H9 (cell line): ENCODE data around the gene BLMH. TPM values are rescaled to one million over a fixed set of nuclear protein-coding genes. Genes with fewer than 3 reads are reported as not detected.

ENCODE experiments used
- DNase-seq: peaks from one replicate; pipeline ENCODE4 v3.0.0-alpha.2; 2017
- H2AFZ ChIP-seq: one replicate; pipeline ENCODE4 v1.6.1; 2013; ENCODE audit warnings: mild to moderate bottlenecking, low read length, control low read depth, moderate library complexity
- H2AK5ac ChIP-seq: 2 replicates; pipeline ENCODE4 v1.6.1; 2013; ENCODE audit warnings: low read length, control low read depth, mixed read lengths; ENCODE audit not compliant: insufficient read length
- H2BK120ac ChIP-seq: one replicate; pipeline ENCODE4 v1.6.1; 2013; ENCODE audit warnings: low read depth, mild to moderate bottlenecking, low read length, control low read depth, inconsistent platforms; ENCODE audit not compliant: poor library complexity, severe bottlenecking
- H2BK12ac ChIP-seq: 2 replicates; pipeline ENCODE4 v1.6.1; 2013; ENCODE audit warnings: low read length, control low read depth, mixed read lengths, low read depth; ENCODE audit not compliant: insufficient read length
- H2BK15ac ChIP-seq: 2 replicates; pipeline ENCODE4 v1.6.1; 2013; ENCODE audit warnings: low read depth, low read length, control low read depth
- H2BK20ac ChIP-seq: one replicate; pipeline ENCODE4 v1.6.1; 2013; ENCODE audit warnings: low read depth, mild to moderate bottlenecking, low read length, control low read depth, inconsistent platforms; ENCODE audit not compliant: poor library complexity, severe bottlenecking
- H2BK5ac ChIP-seq: 2 replicates; pipeline ENCODE4 v1.6.1; 2013; ENCODE audit warnings: low read length, control low read depth, mixed read lengths; ENCODE audit not compliant: insufficient read length
- H3K14ac ChIP-seq: 2 replicates; pipeline ENCODE4 v1.6.1; 2013; ENCODE audit warnings: low read length, control low read depth; ENCODE audit not compliant: insufficient read depth
- H3K18ac ChIP-seq: 2 replicates; pipeline ENCODE4 v1.6.1; 2013; ENCODE audit warnings: low read depth, mild to moderate bottlenecking, mixed read lengths, low read length, control low read depth; ENCODE audit not compliant: insufficient read length
- H3K23ac ChIP-seq: 2 replicates; pipeline ENCODE4 v1.6.1; 2013; ENCODE audit warnings: low read length, control low read depth, mixed read lengths, low read depth; ENCODE audit not compliant: insufficient read length
- H3K23me2 ChIP-seq: 2 replicates; pipeline ENCODE4 v1.6.1; 2013; ENCODE audit warnings: low read depth, mild to moderate bottlenecking, mixed read lengths, low read length, control low read depth; ENCODE audit not compliant: insufficient read length, poor library complexity, severe bottlenecking
- H3K27ac ChIP-seq: 2 replicates; pipeline ENCODE4 v1.5.1; 2013; ENCODE audit warnings: low read length, control low read depth, mixed read lengths, low read depth; ENCODE audit not compliant: insufficient read length
- H3K27me3 ChIP-seq: 2 replicates; pipeline ENCODE4 v1.6.1; 2013; ENCODE audit warnings: low read length, control low read depth, inconsistent platforms; ENCODE audit not compliant: insufficient read depth
- H3K4ac ChIP-seq: 2 replicates; pipeline ENCODE4 v1.6.1; 2013; ENCODE audit warnings: low read depth, mild to moderate bottlenecking, control low read depth, inconsistent platforms, low read length, moderate library complexity
- H3K4me1 ChIP-seq: 2 replicates; pipeline ENCODE4 v1.6.1; 2013; ENCODE audit warnings: low read length, control low read depth, inconsistent platforms; ENCODE audit not compliant: insufficient read depth
- H3K4me2 ChIP-seq: 2 replicates; pipeline ENCODE4 v1.6.1; 2013; ENCODE audit warnings: low read length, control low read depth, mixed read lengths; ENCODE audit not compliant: insufficient read length, insufficient read depth
- H3K56ac ChIP-seq: 2 replicates; pipeline ENCODE4 v1.6.1; 2013; ENCODE audit warnings: low read depth, mild to moderate bottlenecking, mixed read lengths, low read length, control low read depth; ENCODE audit not compliant: insufficient read length
- H3K79me1 ChIP-seq: 2 replicates; pipeline ENCODE4 v1.6.1; 2013; ENCODE audit warnings: low read depth, mild to moderate bottlenecking, moderate library complexity, low read length, control low read depth, inconsistent platforms; ENCODE audit not compliant: insufficient read depth, poor library complexity, severe bottlenecking
- H3K79me2 ChIP-seq: 2 replicates; pipeline ENCODE4 v1.6.1; 2013; ENCODE audit warnings: low read length, control low read depth, inconsistent platforms; ENCODE audit not compliant: insufficient read depth
- H3K9ac ChIP-seq: 2 replicates; pipeline ENCODE4 v1.6.1; 2013; ENCODE audit warnings: low read length, control low read depth, mixed read lengths; ENCODE audit not compliant: insufficient read length; ENCODE audit errors: extremely low read depth
- H3K9me3 ChIP-seq: one replicate; pipeline ENCODE4 v1.6.1; 2013; ENCODE audit warnings: low read depth, low read length, inconsistent platforms; ENCODE audit not compliant: control insufficient read depth
- H3T11ph ChIP-seq: one replicate; pipeline ENCODE4 v1.6.1; 2013; ENCODE audit warnings: mild to moderate bottlenecking, low read length, control low read depth, inconsistent platforms
- H4K20me1 ChIP-seq: one replicate; pipeline ENCODE4 v1.6.1; 2013; ENCODE audit not compliant: control insufficient read depth, insufficient read length, insufficient read depth
- H4K5ac ChIP-seq: 2 replicates; pipeline ENCODE4 v1.6.1; 2013; ENCODE audit warnings: low read depth, mild to moderate bottlenecking, mixed read lengths, low read length, control low read depth; ENCODE audit not compliant: insufficient read length
- H4K8ac ChIP-seq: replicated peaks from 2 replicates; pipeline ENCODE4 v1.6.1; 2013; ENCODE audit warnings: low read length, control low read depth, mixed read lengths, low read depth; ENCODE audit not compliant: insufficient read length
- H4K91ac ChIP-seq: 2 replicates; pipeline ENCODE4 v1.6.1; 2013; ENCODE audit warnings: low read depth, mild to moderate bottlenecking, moderate library complexity, mixed read lengths, low read length, control low read depth; ENCODE audit not compliant: insufficient read length
- H3K27ac Mint-ChIP-seq, 3 experiments: 2 replicates in 2 of 3; 3 replicates in 1 of 3; pipeline ENCODE4 v1.8.0; 2020 to 2021; ENCODE audit warnings: mixed read lengths in 3 of 3, mild to moderate bottlenecking in 1 of 3, moderate library complexity in 1 of 3
- H3K27me3 Mint-ChIP-seq: 2 replicates; pipeline ENCODE4 v1.8.0; 2021; ENCODE audit warnings: low read depth, mild to moderate bottlenecking, moderate library complexity, mixed read lengths
- H3K36me3 Mint-ChIP-seq, 3 experiments: 2 replicates in 2 of 3; 3 replicates in 1 of 3; pipeline ENCODE4 v1.8.0; 2020 to 2021; ENCODE audit warnings: low read depth in 3 of 3, mixed read lengths in 3 of 3; ENCODE audit not compliant: insufficient read depth in 1 of 3
- H3K4me1 Mint-ChIP-seq, 2 experiments: 2 replicates each; pipeline ENCODE4 v1.8.0; 2020; ENCODE audit warnings: mixed read lengths in 2 of 2
- H3K4me3 Mint-ChIP-seq, 2 experiments: 2 replicates in 1 of 2; 3 replicates in 1 of 2; pipeline ENCODE4 v1.8.0; 2020 to 2021; ENCODE audit warnings: mild to moderate bottlenecking in 2 of 2, mixed read lengths in 2 of 2, moderate library complexity in 1 of 2
- H3K9me3 Mint-ChIP-seq, 2 experiments: 2 replicates in 1 of 2; 3 replicates in 1 of 2; pipeline ENCODE4 v1.8.0; 2020; ENCODE audit warnings: mild to moderate bottlenecking in 2 of 2, mixed read lengths in 2 of 2, moderate library complexity in 1 of 2
- WGBS: extraction: QIAGEN DNeasy Blood & Tissue Kit; methylation state at CpG from one replicate; pipeline ENCODE4 v1.1.7; 2013; ENCODE audit warnings: missing lambda C conversion rate, low lambda C conversion rate, mixed read lengths; ENCODE audit not compliant: insufficient read length; ENCODE audit errors: extremely low coverage; 5-methylcytosine and 5-hydroxymethylcytosine counted together
- total RNA-seq: library from RNA; stranded (reverse); gene quantifications from 2 replicates; pipeline ENCODE4 v1.2.1, GENCODE V29; 2021
- TF ChIP-seq, protein P1 (sequence below): fragments of 200-600 bp; sonication (generic); conservative IDR thresholded peaks from 3 replicates; pipeline ENCODE4 v1.8.0; 2021; ENCODE audit warnings: antibody characterized with exemption, mild to moderate bottlenecking

BLMH gene
- total RNA-seq, 1 experiment from 2014 or later: 74.7 TPM

DNA sequence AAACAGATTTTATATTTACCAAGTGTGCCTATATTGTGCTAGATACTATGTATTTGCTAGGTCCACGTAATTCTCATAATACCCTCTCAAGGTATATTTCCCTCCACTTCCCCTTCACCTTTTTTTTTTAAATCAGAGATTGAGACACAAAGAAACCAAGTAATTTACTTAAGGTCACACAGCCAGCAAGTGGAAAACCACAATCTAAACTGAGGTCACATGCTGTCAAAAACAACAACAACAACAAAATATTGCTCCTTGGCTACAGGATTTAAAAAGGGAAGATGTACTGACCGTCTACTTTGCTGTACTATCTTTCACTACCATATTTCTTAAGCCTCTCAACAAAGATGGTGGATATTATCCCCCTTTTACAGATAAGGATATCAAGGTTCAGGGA, 15.8 kb downstream of the BLMH start:
- Histone ChIP-seq H3K4me1 (no peaks in the 10 kb centered on the region), H2BK5ac (no peak overlapping the region), H3K9me3 (no peaks in the 10 kb centered on the region), H2BK20ac (no peak overlapping the region), H3K79me2 (no peaks in the 10 kb centered on the region), H2BK15ac (no peak overlapping the region), H3K4ac (no peak overlapping the region), H2BK120ac (no peak overlapping the region), H3K23me2 (no peaks in the 10 kb centered on the region), H3K27me3 (no peaks in the 10 kb centered on the region), H4K20me1 (no peaks in the 10 kb centered on the region), H2BK12ac (no peak overlapping the region), H4K5ac (no peak overlapping the region), H3K9ac (no peak overlapping the region), H3K18ac (no peak overlapping the region), H3K56ac (no peak overlapping the region), H4K8ac (no peak overlapping the region), H3K79me1 (no peaks in the 10 kb centered on the region), H3K23ac (no peak overlapping the region), H2AK5ac (no peak overlapping the region), H3T11ph (no peak overlapping the region), H3K4me2 (no peak overlapping the region), H3K27ac (no peak overlapping the region), H4K91ac (no peak overlapping the region), H3K14ac (no peak overlapping the region), H2AFZ (no peak overlapping the region)
- Mint-ChIP-seq H3K4me3 (no peak overlapping the region), H3K36me3 (peaks cover 17 to 58% (median 39%) of the 10 kb centered on the region in 3 experiments; a peak in 6 of 7 replicates), H3K9me3 (no peaks in the 10 kb centered on the region), H3K27ac (no peak overlapping the region; a peak in 1 of 7 replicates), H3K27me3 (no peaks in the 10 kb centered on the region), H3K4me1 (no peaks in the 10 kb centered on the region)
- TF ChIP-seq, protein P1, sequence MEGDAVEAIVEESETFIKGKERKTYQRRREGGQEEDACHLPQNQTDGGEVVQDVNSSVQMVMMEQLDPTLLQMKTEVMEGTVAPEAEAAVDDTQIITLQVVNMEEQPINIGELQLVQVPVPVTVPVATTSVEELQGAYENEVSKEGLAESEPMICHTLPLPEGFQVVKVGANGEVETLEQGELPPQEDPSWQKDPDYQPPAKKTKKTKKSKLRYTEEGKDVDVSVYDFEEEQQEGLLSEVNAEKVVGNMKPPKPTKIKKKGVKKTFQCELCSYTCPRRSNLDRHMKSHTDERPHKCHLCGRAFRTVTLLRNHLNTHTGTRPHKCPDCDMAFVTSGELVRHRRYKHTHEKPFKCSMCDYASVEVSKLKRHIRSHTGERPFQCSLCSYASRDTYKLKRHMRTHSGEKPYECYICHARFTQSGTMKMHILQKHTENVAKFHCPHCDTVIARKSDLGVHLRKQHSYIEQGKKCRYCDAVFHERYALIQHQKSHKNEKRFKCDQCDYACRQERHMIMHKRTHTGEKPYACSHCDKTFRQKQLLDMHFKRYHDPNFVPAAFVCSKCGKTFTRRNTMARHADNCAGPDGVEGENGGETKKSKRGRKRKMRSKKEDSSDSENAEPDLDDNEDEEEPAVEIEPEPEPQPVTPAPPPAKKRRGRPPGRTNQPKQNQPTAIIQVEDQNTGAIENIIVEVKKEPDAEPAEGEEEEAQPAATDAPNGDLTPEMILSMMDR: no peak
- WGBS: no CpG with 5 or more reads among the region's 2 CpGs
- no peak for DNase-seq
